HepG2 (cell line): ENCODE results near the gene AFG1L. TPM values are rescaled to one million over a fixed set of nuclear protein-coding genes. Genes with fewer than 3 reads are reported as not detected.

ENCODE experiments used
- ARID2 ChIP-seq: sonication (generic); formaldehyde crosslinking; IDR thresholded peaks from 2 replicates; pipeline ENCODE4 v1.8.1; 2022; ENCODE audit warnings: mild to moderate bottlenecking, missing genetic modification reagents, borderline replicate concordance
- CCAR2 ChIP-seq: fragments of 200-400 bp; formaldehyde crosslinking; optimal IDR thresholded peaks from 2 replicates; pipeline ENCODE3; 2018; ENCODE audit warnings: low read depth, mild to moderate bottlenecking, low read length, moderate library complexity
- CCDC6 ChIP-seq: sonication (generic); formaldehyde crosslinking; IDR thresholded peaks from 2 replicates; pipeline ENCODE4 v1.8.1; 2022; ENCODE audit warnings: mild to moderate bottlenecking, missing genetic modification reagents, moderate library complexity
- CEBPG ChIP-seq: IDR thresholded peaks from 2 replicates; pipeline ENCODE4 v1.6.1; 2016
- ETV5 ChIP-seq: IDR thresholded peaks from 2 replicates; pipeline ENCODE4 v1.6.1; 2018; ENCODE audit warnings: missing biosample characterization, missing genetic modification reagents, inconsistent platforms, borderline replicate concordance
- FOXA3 ChIP-seq: IDR thresholded peaks from 2 replicates; pipeline ENCODE4 v1.6.1; 2016; ENCODE audit warnings: missing genetic modification reagents, missing compliant biosample characterization
- FOXJ3 ChIP-seq: sonication (generic); formaldehyde crosslinking; IDR thresholded peaks from 2 replicates; pipeline ENCODE4 v1.4.0; 2020; ENCODE audit warnings: missing genetic modification reagents, mild to moderate bottlenecking, borderline replicate concordance
- NFKBIZ ChIP-seq: IDR thresholded peaks from 2 replicates; pipeline ENCODE4 v1.6.1; 2018; ENCODE audit warnings: missing genetic modification reagents, missing compliant biosample characterization
- NR2C2 ChIP-seq: sonication (generic); formaldehyde crosslinking; IDR thresholded peaks from 2 replicates; pipeline ENCODE4 v1.4.0; 2020; ENCODE audit warnings: missing genetic modification reagents, mild to moderate bottlenecking, moderate library complexity, borderline replicate concordance
- PPARG ChIP-seq: conservative IDR thresholded peaks from 2 replicates; pipeline ENCODE4 v1.6.1; 2016; ENCODE audit warnings: missing biosample characterization, missing genetic modification reagents
- SAP130 ChIP-seq: IDR thresholded peaks from 2 replicates; pipeline ENCODE4 v1.6.1; 2016; ENCODE audit warnings: low read depth
- SOX13 ChIP-seq, 3 experiments: fragments of 450-650 bp in 1 of 3; sonication (generic) in 1 of 3; formaldehyde crosslinking in 1 of 3; IDR thresholded peaks in 2 of 3; conservative IDR thresholded peaks in 1 of 3; 2 replicates each; pipeline versions ENCODE4 v1.5.0 to v1.6.1; 2016 to 2020; ENCODE audit warnings: antibody characterized with exemption in 1 of 3, mild to moderate bottlenecking in 1 of 3, missing compliant biosample characterization in 1 of 3, missing genetic modification reagents in 1 of 3, moderate library complexity in 1 of 3
- SRY ChIP-seq: sonication (generic); formaldehyde crosslinking; IDR thresholded peaks from 2 replicates; pipeline ENCODE4 v1.8.0; 2022; ENCODE audit warnings: mild to moderate bottlenecking, missing genetic modification reagents
- ZIK1 ChIP-seq: sonication (generic); formaldehyde crosslinking; IDR thresholded peaks from 2 replicates; pipeline ENCODE4 v1.5.0; 2020; ENCODE audit warnings: mild to moderate bottlenecking, low read depth, missing genetic modification reagents, borderline replicate concordance
- ZNF274 ChIP-seq: sonication (generic); formaldehyde crosslinking; IDR thresholded peaks from 2 replicates; pipeline ENCODE4 v1.5.1; 2020; ENCODE audit warnings: mild to moderate bottlenecking, missing genetic modification reagents
- ZNF33A ChIP-seq: sonication (generic); formaldehyde crosslinking; IDR thresholded peaks from 2 replicates; pipeline ENCODE4 v1.5.1; 2020; ENCODE audit warnings: missing genetic modification reagents, mild to moderate bottlenecking, moderate library complexity, borderline replicate concordance
- ZNF343 ChIP-seq: sonication (generic); formaldehyde crosslinking; IDR thresholded peaks from 2 replicates; pipeline ENCODE4 v1.4.0; 2020; ENCODE audit warnings: mild to moderate bottlenecking, missing genetic modification reagents
- ZNF431 ChIP-seq: sonication (generic); formaldehyde crosslinking; IDR thresholded peaks from 2 replicates; pipeline ENCODE4 v1.9.0; 2022; ENCODE audit warnings: missing genetic modification reagents, low read depth, mild to moderate bottlenecking, borderline replicate concordance
- ZNF761 ChIP-seq: sonication (generic); formaldehyde crosslinking; conservative IDR thresholded peaks from 2 replicates; pipeline ENCODE4 v1.4.0; 2020; ENCODE audit warnings: mild to moderate bottlenecking, missing genetic modification reagents
- ZNF891 ChIP-seq: sonication (generic); formaldehyde crosslinking; IDR thresholded peaks from 2 replicates; pipeline ENCODE4 v1.5.0; 2020; ENCODE audit warnings: mild to moderate bottlenecking, missing genetic modification reagents
- polyA plus RNA-seq, 8 experiments: library from polyadenylated mRNA; depleted of rRNA in 3 of 8; stranded (reverse) in 7 of 8; unstranded in 1 of 8; fragments of >200 nt; fragmentation: Illumina TruSeq in 4 of 8; extraction: Trizol in 4 of 8; gene quantifications; 2 replicates each; pipeline versions ENCODE4 v1.2.1 to v1.2.3, GENCODE V29; 2011 to 2016; ENCODE audit warnings: low read depth in 4 of 8, missing spikeins in 1 of 8, mixed read lengths in 1 of 8; ENCODE audit not compliant: insufficient read depth in 1 of 8
- total RNA-seq, 5 experiments: library from RNA; depleted of rRNA; stranded (reverse); fragments of >200 nt; fragmentation: Illumina TruSeq; extraction: Trizol; gene quantifications; 2 replicates each; pipeline ENCODE4 v1.2.3, GENCODE V29; 2016; ENCODE audit warnings: low read depth in 1 of 5
- TF ChIP-seq, protein P1 (sequence below): IDR thresholded peaks from 2 replicates; pipeline ENCODE4 v1.6.1; 2016; ENCODE audit warnings: missing biosample characterization, missing genetic modification reagents, low read depth
- TF ChIP-seq, protein P2 (sequence below): IDR thresholded peaks from 2 replicates; pipeline ENCODE4 v1.6.1; 2016; ENCODE audit warnings: missing compliant biosample characterization, missing genetic modification reagents, borderline replicate concordance
- TF ChIP-seq, protein P3 (sequence below): IDR thresholded peaks from 2 replicates; pipeline ENCODE4 v1.6.1; 2016
- TF ChIP-seq, protein P4 (sequence below): IDR thresholded peaks from 2 replicates; pipeline ENCODE4 v1.6.1; 2012; ENCODE audit warnings: inconsistent platforms
- TF ChIP-seq, protein P5 (sequence below): sonication (generic); formaldehyde crosslinking; IDR thresholded peaks from 2 replicates; pipeline ENCODE4 v1.8.0; 2022; ENCODE audit warnings: mild to moderate bottlenecking, missing genetic modification reagents, moderate library complexity

Gene AFG1L
- total and polyA plus RNA-seq, 2 of the 13 experiments (the other 11 are each of a cell fraction or from before 2014, with no cell fraction given) = 3.1 to 14.0 TPM

DNA sequence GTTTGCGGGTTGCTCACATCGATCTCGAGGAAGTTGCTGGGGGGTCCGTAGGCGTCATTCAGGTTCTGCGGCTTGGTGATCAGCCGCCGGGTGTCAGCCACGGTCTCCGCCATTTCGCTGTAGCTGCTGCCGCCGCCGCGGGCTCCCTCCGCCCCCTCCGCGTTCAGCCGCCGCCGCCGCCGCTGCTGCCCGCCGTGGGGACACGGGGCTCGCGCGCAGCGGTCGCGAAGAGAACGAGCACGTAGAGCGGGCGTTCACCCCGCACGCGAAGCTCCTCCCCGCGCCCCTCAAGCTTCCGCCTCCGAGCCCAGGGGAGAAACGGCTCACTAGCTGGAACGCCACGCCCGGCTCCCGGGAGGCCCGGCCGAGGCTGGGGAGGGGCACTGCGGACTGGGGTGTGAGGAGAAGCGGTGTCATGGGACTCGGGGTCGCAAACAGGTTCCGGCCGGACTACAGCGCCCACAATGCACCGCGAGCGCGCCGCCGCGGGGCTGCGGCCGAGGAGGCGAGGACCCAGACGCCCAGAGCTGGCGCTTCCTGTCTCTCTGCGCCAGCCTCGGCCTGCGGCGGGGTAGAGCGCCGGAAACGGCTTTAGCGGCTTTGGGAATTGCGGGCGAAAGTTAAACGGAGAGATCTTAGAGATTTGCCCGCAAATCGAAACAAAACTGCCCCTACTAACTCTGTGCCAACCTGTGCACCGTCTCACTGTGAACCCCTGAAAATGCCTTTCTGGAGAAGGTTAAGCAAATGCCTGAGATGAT, 33.9 kb upstream of the AFG1L start, which contains the start of gene SNX3 (continued):
- peak; percentile 59 for TF ChIP-seq FOXA3 (CRISPR knock-in tag)
- TF ChIP-seq ZNF343 (CRISPR knock-in tag) = no peak
- TF ChIP-seq, protein P1, sequence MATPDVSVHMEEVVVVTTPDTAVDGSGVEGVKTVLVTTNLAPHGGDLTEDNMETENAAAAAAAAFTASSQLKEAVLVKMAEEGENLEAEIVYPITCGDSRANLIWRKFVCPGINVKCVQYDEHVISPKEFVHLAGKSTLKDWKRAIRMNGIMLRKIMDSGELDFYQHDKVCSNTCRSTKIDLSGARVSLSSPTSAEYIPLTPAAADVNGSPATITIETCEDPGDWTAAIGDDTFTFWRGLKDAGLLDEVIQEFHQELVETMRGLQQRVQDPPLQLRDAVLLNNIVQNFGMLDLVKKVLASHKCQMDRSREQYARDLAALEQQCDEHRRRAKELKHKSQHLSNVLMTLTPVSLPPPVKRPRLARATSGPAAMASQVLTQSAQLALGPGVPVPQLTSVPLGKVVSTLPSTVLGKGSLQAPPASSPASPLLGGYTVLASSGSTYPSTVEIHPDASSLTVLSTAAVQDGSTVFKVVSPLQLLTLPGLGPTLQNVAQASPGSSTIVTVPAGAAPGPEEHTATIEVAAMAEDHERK (CRISPR knock-in tag) = peak; percentile 83
- TF ChIP-seq, protein P2, sequence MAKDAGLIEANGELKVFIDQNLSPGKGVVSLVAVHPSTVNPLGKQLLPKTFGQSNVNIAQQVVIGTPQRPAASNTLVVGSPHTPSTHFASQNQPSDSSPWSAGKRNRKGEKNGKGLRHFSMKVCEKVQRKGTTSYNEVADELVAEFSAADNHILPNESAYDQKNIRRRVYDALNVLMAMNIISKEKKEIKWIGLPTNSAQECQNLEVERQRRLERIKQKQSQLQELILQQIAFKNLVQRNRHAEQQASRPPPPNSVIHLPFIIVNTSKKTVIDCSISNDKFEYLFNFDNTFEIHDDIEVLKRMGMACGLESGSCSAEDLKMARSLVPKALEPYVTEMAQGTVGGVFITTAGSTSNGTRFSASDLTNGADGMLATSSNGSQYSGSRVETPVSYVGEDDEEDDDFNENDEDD (CRISPR knock-in tag) = peak; percentile 58; the same call in 1 of the 2 replicates
- TF ChIP-seq ZNF274 (CRISPR knock-in tag) = no peak
- TF ChIP-seq SRY (CRISPR knock-in tag) = peak; percentile 71
- TF ChIP-seq SAP130 (CRISPR knock-in tag) = peak; percentile 82
- peak; percentile 85 for TF ChIP-seq ETV5 (CRISPR knock-in tag)
- TF ChIP-seq, protein P3, sequence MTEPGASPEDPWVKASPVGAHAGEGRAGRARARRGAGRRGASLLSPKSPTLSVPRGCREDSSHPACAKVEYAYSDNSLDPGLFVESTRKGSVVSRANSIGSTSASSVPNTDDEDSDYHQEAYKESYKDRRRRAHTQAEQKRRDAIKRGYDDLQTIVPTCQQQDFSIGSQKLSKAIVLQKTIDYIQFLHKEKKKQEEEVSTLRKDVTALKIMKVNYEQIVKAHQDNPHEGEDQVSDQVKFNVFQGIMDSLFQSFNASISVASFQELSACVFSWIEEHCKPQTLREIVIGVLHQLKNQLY (CRISPR knock-in tag) = 0 out of 2 replicates have a peak, but pooled peaks have one; percentile 22
- peak; percentile 69; the same call in 1 of the 2 replicates for TF ChIP-seq ZNF431 (CRISPR knock-in tag)
- no peak for TF ChIP-seq SOX13 (IDR thresholded peaks at IDR 0.05)
- TF ChIP-seq SOX13 (CRISPR knock-in tag; conservative IDR thresholded peaks at IDR 0.05 in 1 of 2, IDR thresholded peaks at IDR 0.05 in 1 of 2) = peak in 1 of 2 experiments; percentile 62; a peak in 2 of 4 replicates
- 0 out of 2 replicates have a peak, but pooled peaks have one; percentile 79 for TF ChIP-seq ZNF761 (CRISPR knock-in tag)
- TF ChIP-seq, protein P4, sequence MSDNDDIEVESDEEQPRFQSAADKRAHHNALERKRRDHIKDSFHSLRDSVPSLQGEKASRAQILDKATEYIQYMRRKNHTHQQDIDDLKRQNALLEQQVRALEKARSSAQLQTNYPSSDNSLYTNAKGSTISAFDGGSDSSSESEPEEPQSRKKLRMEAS = peak; percentile 67
- peak; percentile 33; the same call in 1 of the 2 replicates for TF ChIP-seq ZNF891 (CRISPR knock-in tag)
- peak; percentile 35; the same call in 1 of the 2 replicates for TF ChIP-seq PPARG (CRISPR knock-in tag)
- TF ChIP-seq, protein P5, sequence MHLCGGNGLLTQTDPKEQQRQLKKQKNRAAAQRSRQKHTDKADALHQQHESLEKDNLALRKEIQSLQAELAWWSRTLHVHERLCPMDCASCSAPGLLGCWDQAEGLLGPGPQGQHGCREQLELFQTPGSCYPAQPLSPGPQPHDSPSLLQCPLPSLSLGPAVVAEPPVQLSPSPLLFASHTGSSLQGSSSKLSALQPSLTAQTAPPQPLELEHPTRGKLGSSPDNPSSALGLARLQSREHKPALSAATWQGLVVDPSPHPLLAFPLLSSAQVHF (CRISPR knock-in tag) = 0 out of 2 replicates have a peak, but pooled peaks have one; percentile 26
- no peak for TF ChIP-seq ZNF33A (CRISPR knock-in tag)
- TF ChIP-seq ZIK1 (CRISPR knock-in tag) = peak; percentile 61; the same call in 1 of the 2 replicates
- peak; percentile 33; the same call in 1 of the 2 replicates for TF ChIP-seq CCDC6 (CRISPR knock-in tag)
- TF ChIP-seq CCAR2 = no peak
- TF ChIP-seq NR2C2 (CRISPR knock-in tag) = peak; percentile 91
- 0 out of 2 replicates have a peak, but pooled peaks have one; percentile 80 for TF ChIP-seq ARID2 (CRISPR knock-in tag)
- TF ChIP-seq NFKBIZ (CRISPR knock-in tag) = peak; percentile 25; the same call in 1 of the 2 replicates
- TF ChIP-seq CEBPG (CRISPR knock-in tag) = peak; percentile 34; the same call in 1 of the 2 replicates
- no peak for TF ChIP-seq FOXJ3
